COR-L47 (cell line): ENCODE measurements around the gene FZD2.
"Not testable (repeated sequence)": the region's sequence is repeated elsewhere in the genome, so short reads cannot be mapped to it uniquely, and the experiment has no call there.

Source experiments
- DNase-seq: peaks from one replicate; lab custom pipeline; 2025; lab: John Stamatoyannopoulos, UW

The FZD2 gene

DNA sequence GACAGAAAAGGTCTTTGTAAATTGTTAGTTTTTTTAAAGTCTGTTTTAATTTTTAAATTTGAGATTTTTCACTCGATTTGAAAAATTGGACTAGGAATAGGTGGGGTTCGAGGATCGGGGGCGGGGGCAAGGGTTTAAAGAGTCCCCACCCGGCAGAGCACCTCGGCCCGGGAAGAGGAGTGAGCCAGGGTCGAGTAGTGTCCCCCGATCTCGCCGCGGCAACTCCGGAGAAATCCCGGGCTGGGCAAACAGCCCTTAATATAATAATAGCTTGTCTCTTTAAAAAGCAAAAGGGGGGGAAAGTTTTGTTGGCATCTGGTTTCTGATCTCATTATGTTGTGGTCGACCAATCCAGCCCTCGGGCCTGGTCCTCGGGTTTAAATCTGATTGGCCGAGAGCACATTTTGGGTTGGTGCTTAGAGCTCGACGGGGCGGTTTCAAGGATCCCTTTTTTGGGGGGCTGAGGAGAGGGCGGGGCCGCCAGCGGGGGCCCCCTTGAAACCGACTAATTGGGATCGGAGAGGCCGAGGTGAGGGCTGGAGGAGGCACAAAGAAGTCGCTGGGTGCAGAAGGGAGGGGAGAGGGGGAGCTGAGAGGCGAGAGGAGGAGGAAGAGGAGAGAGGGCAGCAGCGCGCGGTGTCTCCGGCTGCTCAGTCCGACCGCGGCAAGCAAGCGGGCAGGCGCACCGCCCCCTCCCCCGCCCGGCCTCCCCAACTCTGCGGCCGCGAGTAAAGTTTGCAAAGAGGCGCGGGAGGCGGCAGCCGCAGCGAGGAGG lies at the start of gene FZD2:
Gene FZD2 (plus strand): TSS at position 653 of the 775 bp plus-strand sequence. CDS start 205 bp downstream, outside the sequence.
- peak; percentile 91 for DNase-seq

DNA sequence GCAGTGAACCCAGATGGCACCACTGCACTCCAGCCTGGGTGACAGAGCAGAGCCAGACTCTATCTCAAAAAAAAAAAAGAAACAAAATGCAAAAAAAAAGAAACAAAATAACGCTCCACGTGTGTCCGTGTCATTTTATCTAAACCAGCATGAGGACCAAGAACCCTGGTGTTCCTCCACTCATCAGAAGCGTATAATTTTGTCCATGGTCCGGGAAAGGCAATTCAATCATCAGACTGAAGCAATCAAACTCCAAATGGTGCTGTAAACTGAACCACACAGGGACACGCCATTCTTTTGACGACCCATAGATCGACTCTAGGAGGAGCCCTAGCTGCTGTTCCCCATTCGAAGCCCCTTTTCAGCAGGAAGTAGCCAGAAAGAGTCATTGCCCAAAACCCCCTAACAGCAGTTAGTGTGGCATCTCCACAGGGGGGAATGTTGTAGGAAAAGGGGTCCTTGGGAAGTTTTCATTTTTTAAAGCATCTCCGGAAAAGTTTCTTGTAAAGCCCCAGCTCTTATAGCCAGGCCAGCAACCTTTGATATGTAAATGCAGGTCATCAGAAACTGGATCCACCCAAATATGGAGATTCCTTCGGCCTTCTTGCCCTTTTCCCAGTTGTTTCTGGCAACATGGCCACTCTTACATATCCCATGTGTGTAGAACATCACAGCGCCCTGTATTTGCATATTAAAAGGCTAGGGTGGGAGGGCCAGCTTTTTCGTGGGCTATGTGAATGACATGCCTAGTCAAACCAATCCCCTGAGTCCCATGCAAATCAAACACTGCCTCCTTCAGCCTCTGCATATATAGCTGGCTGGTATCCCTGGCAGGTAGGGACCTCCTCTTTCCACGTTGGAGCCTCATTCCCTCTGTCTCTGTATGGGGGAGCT lies 45.8 kb upstream of the FZD2 start:
- not testable (repeated sequence) for DNase-seq

DNA sequence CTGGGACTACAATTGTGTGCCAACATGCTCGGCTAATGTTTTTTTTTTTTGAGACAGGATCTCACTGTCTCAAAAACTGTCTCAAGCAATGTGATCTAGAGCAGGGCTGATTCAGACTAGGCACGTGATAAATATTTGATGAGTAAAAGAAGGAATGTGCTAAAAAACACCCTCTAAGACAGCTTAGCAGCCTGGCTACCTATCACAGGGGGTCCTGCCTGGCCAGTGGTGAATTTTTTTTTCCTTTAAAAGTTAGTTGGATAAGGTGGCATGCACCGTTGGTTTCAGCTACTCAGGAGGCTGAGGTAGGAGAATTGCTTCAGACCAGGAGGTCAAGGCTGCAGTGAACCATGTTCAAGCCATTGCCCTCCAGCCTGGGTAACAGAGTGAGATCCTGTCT lies 39.3 kb upstream of the FZD2 start:
- no peak for DNase-seq

DNA sequence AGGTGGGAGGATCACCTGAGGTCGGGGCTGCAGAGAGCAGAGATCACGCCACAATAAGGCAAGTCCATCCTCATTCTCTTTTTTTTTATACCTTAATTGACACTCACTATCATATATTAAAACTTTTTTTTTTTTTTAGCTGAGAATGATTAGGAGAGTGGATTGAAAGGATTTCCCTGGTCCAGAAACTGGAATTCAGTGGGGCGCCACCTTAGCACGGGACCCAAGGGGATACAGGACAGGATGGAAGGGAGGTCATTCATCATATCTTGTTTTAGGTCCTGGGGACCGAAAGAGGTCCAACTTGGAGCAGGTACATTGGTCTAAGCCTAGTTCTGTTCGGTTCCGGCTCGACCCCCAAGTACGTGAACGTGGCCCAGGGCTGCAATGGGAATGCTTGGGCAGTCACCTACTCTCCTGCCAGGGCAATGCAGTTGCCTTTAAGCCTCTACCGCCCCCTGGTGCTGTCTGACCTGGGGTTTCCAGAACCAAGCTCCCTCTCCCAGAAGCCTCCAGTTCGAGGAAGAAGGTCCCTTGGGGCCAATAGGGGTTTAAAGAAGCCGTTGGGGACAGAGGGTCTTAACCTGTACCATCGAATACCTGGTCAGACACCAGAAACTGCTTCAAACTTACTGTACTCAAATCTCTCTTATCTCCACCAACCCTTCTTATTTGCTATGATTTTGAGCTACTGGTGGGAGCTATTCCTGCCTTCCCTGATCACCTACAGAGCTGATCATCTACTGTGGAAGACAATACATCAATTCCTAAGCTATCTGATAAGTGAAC lies 34.2 kb upstream of the FZD2 start:
- DNase-seq: peak; percentile 77

DNA sequence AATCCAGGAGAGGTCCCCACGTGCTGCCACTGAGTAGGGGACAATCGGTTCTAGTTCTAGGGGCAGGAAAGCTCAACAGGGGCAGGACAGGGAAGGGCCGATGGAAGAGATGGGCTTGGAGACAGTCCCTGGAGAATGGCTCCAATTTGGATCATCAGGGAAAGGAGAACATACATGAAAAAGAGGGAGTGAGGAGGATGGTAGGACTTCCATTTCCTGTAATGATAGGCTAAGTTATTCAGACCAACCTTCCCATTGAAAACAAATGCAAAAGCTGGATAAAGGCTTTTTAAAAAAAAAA lies 33.7 kb upstream of the FZD2 start:
- DNase-seq: no peak

DNA sequence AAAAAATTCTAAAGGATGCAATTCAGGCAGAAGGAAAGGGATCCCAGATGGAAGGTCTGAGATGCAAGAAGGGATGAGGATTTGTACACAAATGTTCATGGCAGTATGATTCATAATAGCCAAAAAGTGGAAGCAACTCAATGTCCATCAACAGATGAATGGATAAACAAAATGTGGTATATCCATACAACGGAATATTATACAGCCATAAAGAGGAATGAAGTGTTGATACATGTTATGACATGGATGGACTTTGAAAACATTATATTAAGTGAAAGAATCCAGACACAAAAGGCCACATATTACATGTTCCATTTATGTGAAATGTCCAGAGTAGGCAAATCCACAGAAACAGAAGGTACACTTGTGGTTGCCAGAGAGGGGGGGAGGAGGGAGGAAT lies 30.2 kb upstream of the FZD2 start:
- DNase-seq: no peak

DNA sequence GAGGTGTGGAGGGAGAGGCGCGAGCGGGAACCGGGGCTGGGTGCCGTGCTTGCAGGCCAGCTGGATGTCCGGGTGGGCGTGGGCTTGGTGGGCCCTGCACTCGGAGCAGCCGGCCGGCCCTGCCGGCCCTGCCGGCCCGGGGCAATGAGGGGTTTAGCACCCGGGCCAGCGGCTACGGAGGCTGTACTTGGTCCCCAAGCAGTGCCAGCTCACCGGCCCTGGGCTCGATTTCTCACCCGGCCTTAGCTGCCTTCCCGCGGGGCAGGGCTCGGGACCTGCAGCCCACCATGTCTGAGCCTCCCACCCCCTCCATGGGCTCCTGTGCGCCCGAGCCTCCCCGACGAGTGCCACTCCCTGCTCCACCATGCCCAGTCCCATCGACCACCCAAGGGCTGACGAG lies 29.3 kb upstream of the FZD2 start:
- DNase-seq: no peak

DNA sequence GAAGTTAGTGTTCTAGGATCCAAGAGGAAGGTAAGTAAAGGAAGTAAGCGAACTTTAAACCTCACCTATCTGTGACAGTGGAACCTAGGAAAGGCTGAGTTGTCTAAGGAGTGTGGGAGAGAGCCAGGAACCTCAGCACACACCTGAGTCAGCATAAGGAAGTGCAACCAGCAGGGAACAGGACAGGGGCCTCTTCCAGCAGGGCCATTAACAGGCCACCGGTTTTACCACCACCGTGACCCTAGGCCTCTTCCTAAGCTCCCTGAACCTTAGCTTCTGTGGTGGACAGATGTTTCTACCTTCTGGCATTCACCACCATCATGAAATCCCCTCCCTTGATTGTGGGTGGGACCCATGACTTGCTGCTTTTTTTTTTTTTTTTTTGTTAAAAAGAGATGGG lies 27.4 kb upstream of the FZD2 start:
- no peak for DNase-seq

DNA sequence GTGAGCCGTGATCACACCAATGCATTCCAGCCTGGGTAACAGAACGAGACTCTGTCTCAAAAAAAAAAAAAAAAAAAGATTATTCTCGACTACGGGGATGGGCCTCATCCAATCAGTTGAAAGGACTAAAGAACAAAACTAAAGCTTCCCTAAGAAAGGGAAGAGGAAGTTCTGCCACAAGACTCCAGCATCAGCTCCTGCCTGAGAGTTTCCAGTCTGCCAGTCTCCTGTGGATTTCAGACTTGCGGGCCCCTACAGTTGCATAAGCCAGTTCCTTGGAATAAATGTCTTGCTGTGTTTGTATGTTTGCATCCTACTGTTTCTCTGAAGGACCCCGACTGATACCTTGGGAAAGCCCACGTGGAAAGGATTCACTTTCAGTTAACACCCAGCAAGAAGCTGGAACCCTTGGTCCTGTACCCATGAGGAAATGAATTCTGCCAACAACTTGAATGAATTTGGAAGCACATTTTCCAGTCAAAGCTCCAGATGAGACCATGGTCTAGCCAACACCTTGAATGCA lies 26.3 kb upstream of the FZD2 start:
- DNase-seq: no peak

DNA sequence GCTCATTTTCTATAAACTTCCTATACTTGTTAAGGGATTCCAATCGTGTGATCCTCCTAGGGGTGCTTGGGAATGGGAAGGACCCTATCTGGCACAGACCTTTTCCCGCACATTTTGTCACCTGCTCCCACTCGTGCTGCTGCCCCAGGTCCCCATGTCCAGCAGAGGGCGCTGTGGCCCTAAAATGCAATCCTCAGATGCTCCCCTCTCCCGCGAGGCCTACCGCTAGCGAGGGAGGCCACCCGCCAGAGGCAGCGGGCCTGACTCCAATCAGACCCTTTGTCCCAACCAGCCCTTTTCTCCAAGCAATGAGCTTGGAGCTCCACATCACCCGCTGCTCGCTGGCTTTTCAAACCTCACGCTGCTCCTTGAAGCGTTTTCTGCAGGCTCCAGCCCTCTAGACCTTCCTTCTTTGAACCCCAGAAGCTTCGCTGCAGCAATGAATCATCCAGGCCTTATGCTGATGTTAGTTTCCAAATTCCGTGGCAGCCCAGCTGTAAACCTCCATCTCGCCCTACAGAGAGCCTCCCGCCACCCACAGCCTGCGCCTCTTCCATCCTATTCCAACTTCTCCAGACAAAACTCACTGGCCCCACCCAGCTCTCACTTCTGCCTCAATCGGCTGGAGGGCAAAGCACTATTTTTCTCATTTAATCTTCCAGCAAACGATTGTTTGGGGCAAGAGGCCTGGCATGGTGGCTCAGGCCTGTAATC lies 23.6 kb upstream of the FZD2 start:
- DNase-seq: peak; percentile 85

DNA sequence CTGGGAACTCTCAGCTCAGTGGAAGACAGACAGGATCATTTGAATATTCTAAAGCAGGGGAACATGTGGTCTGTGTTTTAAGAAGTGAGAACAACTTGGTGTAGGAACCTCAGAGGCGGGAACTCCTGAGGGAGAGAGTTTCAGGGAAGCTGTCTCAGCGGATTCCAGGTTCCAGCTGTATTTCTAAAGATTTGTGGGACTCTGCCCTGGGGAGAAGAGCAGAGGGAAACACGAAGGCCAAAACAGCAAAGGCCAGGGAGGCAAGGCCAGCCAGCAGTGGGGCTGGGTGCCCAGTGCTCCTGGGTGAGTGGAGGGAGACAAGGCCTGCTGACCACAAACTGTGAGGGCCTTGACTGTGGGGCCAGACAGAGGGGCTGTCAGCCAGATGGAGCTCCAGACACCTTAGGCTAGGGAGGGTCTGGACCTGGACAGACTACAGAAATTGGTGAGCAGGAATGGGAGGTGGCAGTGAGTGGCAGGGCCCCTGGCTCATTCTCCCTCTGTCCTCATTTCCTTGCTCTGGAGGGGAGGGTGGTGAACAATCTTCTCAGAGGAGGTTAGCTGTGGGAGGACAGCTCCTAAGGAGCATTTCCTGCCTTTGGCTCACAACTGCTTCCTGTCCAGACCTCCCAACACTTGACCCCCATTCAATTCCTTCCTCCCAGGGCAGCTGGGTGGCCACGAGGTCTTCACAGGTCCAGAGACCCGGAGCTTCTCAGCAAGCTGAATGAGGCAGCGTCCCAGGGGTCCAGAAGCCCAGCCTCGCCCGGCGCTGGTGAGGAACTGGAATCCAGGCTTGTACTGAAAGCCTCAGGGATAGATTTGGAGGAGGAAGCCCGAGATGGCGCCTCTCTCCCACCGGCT lies 21.0 kb upstream of the FZD2 start:
- DNase-seq: no peak

DNA sequence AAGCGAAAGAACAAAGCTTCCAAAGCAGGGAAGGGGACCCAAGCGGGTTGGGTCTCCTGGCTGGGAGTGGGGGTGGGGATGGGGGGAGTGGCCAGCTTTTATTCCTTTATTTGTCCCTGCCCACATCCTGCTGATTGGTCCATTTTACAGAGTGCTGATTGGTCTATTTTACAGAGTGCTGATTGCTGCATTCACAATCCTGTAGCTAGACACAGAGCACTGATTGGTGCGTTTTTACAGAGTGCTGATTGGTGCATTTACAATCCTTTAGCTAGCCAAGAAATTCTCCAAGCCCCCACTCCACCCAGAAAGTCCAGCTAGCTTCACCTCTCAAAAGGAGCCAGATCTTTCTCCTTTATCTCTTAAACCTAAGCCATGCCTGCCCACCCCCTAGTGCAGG lies 19.4 kb upstream of the FZD2 start:
- DNase-seq: not testable (repeated sequence)

DNA sequence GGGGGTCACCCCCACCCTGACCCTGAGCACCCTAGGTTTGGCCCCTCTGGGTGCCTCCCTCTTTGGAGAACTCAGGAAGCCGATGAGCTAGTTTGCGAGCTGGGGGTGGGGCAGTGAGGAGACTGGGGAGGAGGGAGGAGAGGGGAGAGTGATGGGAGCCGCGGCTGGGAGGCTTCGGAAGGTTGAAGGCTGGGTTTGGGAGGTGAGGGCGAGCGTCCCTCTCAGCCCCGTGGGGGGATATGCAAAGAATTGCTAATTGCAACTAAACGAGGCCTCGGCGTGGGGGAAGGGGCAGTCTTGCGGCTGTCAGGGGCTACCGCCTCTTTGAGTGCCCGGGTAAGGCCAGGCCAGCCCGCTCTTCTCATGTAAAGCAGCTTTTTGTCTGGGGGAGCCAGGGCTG lies 17.6 kb upstream of the FZD2 start:
- DNase-seq: no peak

DNA sequence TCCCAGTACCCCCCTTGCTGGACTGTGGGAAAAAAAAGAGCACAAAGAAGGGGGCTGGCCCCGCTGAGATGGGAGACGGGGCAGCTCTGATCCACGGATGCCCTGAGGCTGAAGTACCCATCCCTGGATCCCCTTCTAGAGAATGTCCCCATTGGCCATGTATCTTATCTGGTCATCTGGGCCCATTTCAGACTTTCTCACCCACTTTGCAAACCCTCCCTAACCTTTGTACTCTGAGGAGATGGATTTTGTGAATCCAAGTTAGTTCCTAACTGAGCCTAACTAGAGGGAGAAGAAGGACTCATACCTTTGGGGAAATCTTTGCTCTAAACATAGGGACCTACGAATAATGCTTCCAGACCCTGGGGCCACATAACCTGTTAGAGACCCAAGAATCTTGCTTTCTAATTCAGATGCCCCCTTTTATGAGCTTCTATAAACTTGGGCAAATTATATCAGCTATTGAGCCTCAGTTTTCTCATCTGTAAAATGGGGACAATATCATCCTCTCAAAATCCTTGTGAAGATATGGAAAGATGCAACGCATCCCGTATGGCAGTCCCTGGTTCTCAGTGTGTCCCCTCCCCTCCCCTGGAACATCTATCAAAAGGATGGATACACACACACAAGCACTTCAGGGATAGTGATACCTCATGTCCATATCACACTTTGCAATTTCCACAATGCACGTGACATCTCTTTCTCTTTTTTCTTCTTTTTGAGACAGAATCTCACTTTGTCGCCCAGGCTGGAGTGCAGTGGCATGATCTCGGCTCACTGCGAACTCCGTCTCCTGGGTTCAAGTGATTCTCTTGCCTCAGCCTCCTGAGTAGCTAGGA lies 16.8 kb upstream of the FZD2 start:
- no peak for DNase-seq

DNA sequence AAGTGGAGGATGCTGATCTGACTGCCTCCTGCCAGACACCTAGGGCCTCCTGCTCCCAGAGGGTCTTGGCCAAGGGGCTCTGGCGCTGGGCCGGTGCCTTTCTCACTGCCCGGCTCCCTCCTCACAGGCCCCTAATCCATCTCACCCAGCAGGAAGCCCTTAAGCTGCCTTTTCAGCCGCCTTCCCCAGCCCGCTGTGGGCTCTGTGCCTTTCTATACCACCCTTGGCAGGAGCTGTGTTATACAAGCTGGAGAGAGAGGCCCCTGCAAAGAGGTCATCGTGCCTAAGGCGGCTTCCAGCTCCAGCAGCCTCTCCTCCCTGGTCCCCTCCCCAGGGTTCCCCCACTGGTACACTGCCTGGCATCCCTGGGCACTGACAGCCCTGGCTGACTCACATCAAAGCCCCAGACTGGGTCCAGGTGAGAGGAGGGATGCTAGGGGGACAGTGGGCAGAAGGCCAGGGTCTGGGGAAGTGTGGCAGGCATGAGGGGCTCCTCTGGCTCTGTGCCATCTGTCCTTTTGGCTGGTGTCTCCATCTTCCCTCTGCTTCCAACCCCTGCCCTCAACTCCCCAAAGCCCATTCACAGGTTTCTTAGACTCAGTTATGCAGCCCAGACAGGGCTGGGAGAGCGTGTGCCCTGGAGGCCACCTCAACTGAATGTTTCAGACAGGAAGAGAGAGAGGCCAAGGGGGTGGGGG lies 15.3 kb upstream of the FZD2 start:
- no peak for DNase-seq

DNA sequence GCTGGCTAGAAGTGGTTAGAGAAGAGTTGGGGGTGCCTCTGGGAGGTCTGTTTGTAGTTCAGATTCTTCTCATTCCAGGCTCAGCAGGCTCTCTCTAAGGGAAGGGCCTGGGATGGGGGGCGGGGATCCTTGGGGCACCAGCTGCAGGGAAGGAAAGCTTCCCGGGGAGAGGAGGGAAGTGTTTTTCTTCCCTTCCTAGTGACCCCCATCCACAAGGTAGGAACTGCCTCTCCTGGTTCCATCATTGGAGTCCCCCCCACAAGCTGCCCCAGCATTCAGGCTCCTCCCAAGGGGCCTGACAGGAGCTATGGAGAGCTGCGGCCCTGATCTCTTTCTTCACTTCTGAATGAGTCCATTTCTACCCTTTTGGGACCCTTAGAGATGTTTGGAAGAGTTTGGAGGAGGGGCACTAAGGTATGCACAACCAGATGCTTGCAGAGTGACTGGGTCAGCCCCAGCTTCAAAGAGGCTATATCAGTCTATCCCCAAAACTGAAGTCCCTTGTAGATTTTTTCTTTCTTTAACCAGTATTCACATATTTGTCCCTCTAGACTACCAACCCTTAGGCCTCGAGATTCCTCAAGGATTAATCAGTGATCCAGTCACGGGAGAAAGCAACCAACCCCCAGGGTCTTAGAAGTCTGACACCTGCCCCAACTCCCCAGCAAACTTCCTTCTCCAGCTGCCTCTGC lies 13.9 kb upstream of the FZD2 start:
- no peak for DNase-seq

DNA sequence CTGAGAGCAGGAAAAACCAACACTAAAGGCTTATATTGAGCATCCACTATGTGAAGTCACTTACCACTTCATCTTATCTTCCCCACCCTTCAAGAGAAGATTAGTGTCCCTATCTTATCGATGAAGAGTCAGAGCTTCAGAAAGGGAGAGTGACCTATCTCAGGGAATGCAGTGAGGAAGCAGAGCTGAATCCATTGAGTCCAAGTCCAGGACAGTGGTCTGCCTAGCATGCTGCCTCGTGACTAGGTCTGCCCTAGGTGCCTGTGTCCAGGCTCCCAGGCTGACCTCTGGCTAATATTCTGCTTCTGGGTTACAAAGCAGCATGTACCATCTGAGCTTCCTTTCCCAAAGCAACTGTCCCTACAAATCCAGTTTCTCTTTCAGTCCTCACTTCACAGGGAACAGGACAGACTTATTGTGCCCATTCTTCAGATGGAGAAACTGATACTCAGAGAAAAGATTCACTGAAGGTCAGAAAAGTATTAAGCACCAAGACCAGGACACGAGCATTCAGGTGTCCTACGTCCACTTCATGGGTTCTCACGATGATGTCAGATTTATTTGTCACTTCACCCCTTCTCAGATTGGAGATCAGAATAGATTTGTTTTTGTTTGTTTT lies 13.3 kb upstream of the FZD2 start:
- DNase-seq: no peak
